GM13976 (cell line): ENCODE measurements around the gene GHRHR.

Experiments used
- DNase-seq: peaks from one replicate; pipeline ENCODE4 v3.0.0; 2012; ENCODE audit warnings: low spot score
- in situ Hi-C: fragments of 300-500 bp; cut with MboI; formaldehyde crosslinking; loops from one replicate; pipeline ENCODE4 v1.12.0; 2022; ENCODE audit warnings: low sequenced_read_pairs, mixed read lengths, inconsistent platforms; ENCODE audit not compliant: unreplicated experiment
- TF ChIP-seq, protein P1 (sequence below): IDR thresholded peaks from 2 replicates; pipeline ENCODE4 v1.5.1; 2012; ENCODE audit warnings: borderline replicate concordance, mild to moderate bottlenecking; ENCODE audit not compliant: insufficient read depth; ENCODE audit errors: extremely low read depth, missing control alignments, control extremely low read depth

Gene GHRHR

DNA sequence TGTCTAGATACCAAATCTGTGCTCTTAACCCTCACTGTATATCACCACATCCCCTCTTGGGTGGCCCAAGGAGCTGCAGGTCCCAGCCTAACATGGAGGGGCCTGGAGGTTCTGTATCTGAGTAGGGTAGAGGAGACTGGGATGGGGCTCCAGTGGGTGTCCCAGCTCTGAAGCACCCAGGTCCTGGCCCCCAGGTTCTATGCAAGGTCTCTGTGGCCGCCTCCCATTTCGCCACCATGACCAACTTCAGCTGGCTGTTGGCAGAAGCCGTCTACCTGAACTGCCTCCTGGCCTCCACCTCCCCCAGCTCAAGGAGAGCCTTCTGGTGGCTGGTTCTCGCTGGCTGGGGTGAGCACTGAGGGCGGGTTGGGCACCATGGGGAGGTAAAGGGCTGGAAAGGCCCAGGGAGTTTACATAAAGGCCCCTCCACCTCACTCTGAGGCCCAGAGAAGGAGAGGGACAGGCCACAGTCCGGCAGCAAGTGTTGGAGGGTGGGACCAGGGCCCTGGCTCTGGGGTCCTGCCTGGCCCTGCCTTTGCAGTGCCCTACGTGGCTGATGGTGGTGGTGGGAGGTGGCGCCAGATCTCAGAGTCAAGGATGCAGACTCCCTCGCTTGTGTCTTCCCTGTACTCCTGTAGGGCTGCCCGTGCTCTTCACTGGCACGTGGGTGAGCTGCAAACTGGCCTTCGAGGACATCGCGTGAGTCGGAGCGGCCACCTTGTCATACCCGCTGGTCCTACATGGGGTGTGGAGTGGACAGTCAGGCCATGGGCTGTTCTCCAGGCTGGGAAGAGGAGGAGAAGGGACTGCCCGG lies 10.2 kb downstream of the GHRHR start:
- TF ChIP-seq, protein P1, sequence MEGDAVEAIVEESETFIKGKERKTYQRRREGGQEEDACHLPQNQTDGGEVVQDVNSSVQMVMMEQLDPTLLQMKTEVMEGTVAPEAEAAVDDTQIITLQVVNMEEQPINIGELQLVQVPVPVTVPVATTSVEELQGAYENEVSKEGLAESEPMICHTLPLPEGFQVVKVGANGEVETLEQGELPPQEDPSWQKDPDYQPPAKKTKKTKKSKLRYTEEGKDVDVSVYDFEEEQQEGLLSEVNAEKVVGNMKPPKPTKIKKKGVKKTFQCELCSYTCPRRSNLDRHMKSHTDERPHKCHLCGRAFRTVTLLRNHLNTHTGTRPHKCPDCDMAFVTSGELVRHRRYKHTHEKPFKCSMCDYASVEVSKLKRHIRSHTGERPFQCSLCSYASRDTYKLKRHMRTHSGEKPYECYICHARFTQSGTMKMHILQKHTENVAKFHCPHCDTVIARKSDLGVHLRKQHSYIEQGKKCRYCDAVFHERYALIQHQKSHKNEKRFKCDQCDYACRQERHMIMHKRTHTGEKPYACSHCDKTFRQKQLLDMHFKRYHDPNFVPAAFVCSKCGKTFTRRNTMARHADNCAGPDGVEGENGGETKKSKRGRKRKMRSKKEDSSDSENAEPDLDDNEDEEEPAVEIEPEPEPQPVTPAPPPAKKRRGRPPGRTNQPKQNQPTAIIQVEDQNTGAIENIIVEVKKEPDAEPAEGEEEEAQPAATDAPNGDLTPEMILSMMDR = no peak
- in situ Hi-C loops = no loop called here
- DNase-seq = no peak

DNA sequence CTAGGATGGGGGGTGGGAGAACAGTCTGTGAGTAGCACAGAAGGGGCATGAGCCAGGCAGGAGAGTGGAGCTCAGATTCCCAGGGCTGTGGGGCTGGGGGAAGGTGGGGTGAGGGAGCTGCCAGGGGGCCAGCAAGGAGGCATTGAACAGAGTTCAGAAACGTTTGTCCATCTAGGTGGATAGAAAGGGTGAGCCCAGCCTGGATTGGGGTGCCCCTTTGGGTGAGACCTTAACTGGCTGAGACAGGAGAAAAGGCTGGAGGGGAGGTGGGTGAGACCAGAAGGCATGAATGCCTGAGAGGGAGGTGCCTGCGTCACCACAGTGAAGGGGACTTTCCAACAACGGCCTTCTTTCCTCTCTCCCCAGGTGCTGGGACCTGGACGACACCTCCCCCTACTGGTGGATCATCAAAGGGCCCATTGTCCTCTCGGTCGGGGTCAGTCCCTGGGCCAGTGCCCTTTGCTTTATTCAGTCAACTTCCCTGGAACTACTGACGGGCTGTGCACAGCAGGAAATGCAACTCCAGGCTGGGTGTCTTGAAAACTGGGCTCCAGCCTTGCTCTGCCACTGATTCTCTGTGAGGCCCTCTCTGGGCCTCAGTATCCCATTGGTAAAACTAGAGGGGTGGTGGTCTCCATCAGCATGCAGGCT lies 11.0 kb downstream of the GHRHR start:
- TF ChIP-seq, protein P1 = peak; percentile 69
- peak; percentile 93 for DNase-seq
- in situ Hi-C loops = loop anchor here (5.0 kb wide), 1 partner anchor 177 kb away; no protein-coding TSS in a partner anchor

DNA sequence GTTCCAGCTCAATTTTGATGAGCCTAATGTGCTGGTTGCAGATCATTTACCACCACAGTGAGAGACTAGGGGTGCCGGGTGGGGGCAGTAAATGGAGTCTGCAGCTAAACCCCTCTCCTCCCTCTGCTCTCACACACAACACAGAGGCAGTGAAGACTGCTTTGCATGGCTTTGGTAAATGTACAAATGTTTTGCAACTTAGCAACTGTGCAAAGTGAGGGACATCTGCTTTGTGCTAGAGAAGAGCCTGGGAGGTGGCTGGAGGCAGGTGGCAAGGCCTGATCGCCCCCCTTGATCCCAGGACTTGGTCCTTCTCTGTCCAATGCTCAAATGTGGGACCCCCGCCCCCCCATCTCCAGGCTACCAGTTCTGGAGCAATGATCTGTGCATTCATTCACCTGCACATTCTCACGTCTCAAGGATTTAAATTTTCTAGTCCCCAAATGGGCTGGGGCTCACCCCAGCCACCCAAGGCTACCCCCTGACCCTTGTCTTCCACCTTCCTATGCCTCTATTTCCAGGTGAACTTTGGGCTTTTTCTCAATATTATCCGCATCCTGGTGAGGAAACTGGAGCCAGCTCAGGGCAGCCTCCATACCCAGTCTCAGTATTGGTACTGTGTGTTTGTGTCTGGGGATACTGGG lies 11.6 kb downstream of the GHRHR start:
- DNase-seq = no peak
- TF ChIP-seq, protein P1 = no peak
- in situ Hi-C loops = loop anchor here (5.0 kb wide), 1 partner anchor 178 kb away; no protein-coding TSS in a partner anchor

DNA sequence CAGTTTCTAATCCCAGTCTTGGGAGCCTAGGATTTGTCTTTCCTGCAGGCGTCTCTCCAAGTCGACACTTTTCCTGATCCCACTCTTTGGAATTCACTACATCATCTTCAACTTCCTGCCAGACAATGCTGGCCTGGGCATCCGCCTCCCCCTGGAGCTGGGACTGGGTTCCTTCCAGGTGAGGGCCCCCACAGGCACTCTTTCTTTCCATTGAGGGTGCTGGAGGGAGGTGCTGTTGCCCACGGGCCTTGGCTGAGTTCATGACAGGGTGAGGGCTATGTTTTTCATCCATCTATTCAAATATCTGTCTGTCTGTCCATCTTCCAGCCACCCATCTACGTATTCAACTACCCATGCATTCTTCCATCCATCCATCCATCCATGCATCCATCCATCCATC lies 12.6 kb downstream of the GHRHR start:
- in situ Hi-C loops = loop anchor here (5.0 kb wide), 1 partner anchor 179 kb away; no protein-coding TSS in a partner anchor
- DNase-seq = no peak

DNA sequence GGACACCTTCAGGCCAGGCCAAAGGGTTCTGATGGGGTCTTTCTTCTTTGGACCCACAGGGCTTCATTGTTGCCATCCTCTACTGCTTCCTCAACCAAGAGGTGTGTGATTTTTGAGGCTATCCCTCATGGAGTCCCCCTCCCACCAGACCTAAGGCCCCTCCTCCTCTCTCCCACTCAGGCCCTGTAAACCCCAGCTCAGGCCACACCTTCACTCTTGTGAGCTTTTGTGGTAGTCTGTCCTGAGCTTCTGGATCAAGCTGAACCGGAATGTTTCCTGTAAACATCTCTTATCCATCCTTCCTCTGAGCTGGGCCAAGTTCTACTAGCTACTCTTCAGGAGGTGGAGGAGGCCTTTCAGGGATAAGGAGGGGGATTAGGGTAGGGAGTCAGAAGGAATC lies 13.5 kb downstream of the GHRHR start:
- DNase-seq = no peak
- TF ChIP-seq, protein P1 = no peak
- in situ Hi-C loops = loop anchor here (5.0 kb wide), 1 partner anchor 180 kb away; no protein-coding TSS in a partner anchor

More for the DNA sequence above, 12.6 kb downstream of the GHRHR start:
- TF ChIP-seq, protein P1 = no peak

GRCh38 chr7:30977896-30978564 lies 14.3 kb downstream of the GHRHR start:
- in situ Hi-C loops = loop anchor here (5.0 kb wide), 1 partner anchor 181 kb away; no protein-coding TSS in a partner anchor
- TF ChIP-seq, protein P1 = peak; percentile 28
- no peak for DNase-seq
